GM18519 (cell line): Measurements from ENCODE around the gene ADAMTS13.

ENCODE experiments used
- ATAC-seq: cut with Tn5 transposase; IDR thresholded peaks from one replicate; pipeline ENCODE4 v1.9.1; 2021; ENCODE audit warnings: mild to moderate bottlenecking, moderate library complexity; ENCODE audit not compliant: unreplicated experiment, low FRiP score

Gene ADAMTS13

GRCh38 chr9:133502112-133502511 is 79.9 kb downstream of the ADAMTS13 start:
- ATAC-seq = no peak

GRCh38 chr9:133505186-133505830 is 83.1 kb downstream of the ADAMTS13 start:
- ATAC-seq = no peak

- no peak for ATAC-seq
Measured at GRCh38 chr9:133505901-133506652, 83.9 kb downstream of the ADAMTS13 start.

GRCh38 chr9:133506653-133507038 is 84.5 kb downstream of the ADAMTS13 start:
- ATAC-seq = no peak

GRCh38 chr9:133507246-133507965 is 85.2 kb downstream of the ADAMTS13 start:
- no peak for ATAC-seq

GRCh38 chr9:133508046-133508445 is 85.9 kb downstream of the ADAMTS13 start:
- no peak for ATAC-seq
